Measurements from ENCODE around the gene ADAMTS2.
"Not testable (repeated sequence)": the region's sequence is repeated elsewhere in the genome, so short reads cannot be mapped to it uniquely, and the experiment has no call there.

ADAMTS2 gene

GRCh38 chr5:179325296-179326031 is 19.8 kb downstream of the ADAMTS2 start:
- DNase-seq (ENCODE audit: low spot score) = no peak

- no peak for DNase-seq (ENCODE audit: low spot score)
Measured at GRCh38 chr5:179324760-179325295, 20.4 kb downstream of the ADAMTS2 start.

GRCh38 chr5:179324316-179324715 is 20.9 kb downstream of the ADAMTS2 start:
- DNase-seq (ENCODE audit: low spot score) = not testable (repeated sequence)

GRCh38 chr5:179323026-179323870 is 22.0 kb downstream of the ADAMTS2 start:
- no peak for DNase-seq (ENCODE audit: low spot score)

GRCh38 chr5:179322071-179323025 is 22.9 kb downstream of the ADAMTS2 start:
- peak; percentile 73 for DNase-seq (ENCODE audit: low spot score)

GRCh38 chr5:179321206-179321987 is 23.9 kb downstream of the ADAMTS2 start:
- no peak for DNase-seq (ENCODE audit: low spot score)

GRCh38 chr5:179319741-179320281 is 25.4 kb downstream of the ADAMTS2 start:
- DNase-seq (ENCODE audit: low spot score) = peak; percentile 67

GRCh38 chr5:179319123-179319522 is 26.1 kb downstream of the ADAMTS2 start:
- no peak for DNase-seq (ENCODE audit: low spot score)

GRCh38 chr5:179318221-179318955 is 26.9 kb downstream of the ADAMTS2 start:
- peak; percentile 59 for DNase-seq (ENCODE audit: low spot score)

- DNase-seq (ENCODE audit: low spot score) = no peak
Measured at GRCh38 chr5:179317411-179318220, 27.6 kb downstream of the ADAMTS2 start.

GRCh38 chr5:179316982-179317381 is 28.3 kb downstream of the ADAMTS2 start:
- DNase-seq (ENCODE audit: low spot score) = no peak

- DNase-seq (ENCODE audit: low spot score) = no peak
Measured at GRCh38 chr5:179316111-179316551, 29.1 kb downstream of the ADAMTS2 start.

GRCh38 chr5:179315356-179315890 is 29.8 kb downstream of the ADAMTS2 start:
- DNase-seq (ENCODE audit: low spot score) = no peak

GRCh38 chr5:179314606-179315355 is 30.5 kb downstream of the ADAMTS2 start:
- DNase-seq (ENCODE audit: low spot score) = peak; percentile 50

GRCh38 chr5:179313849-179314521 is 31.3 kb downstream of the ADAMTS2 start:
- DNase-seq (ENCODE audit: low spot score) = peak; percentile 95

- no peak for DNase-seq (ENCODE audit: low spot score)
Measured at GRCh38 chr5:179312557-179313235, 32.6 kb downstream of the ADAMTS2 start.

- no peak for DNase-seq (ENCODE audit: low spot score)
Measured at GRCh38 chr5:179311581-179311980, 33.7 kb downstream of the ADAMTS2 start.
